PC-3 (cell line): ENCODE data around the gene EPN2.

Experiments
- EZH2 ChIP-seq: fragments of 300-600 bp; sonication (generic); IDR thresholded peaks from one replicate; pipeline ENCODE4 v1.6.1; 2017; ENCODE audit warnings: antibody characterized with exemption, mild to moderate bottlenecking, low read length; ENCODE audit not compliant: unreplicated experiment
- TF ChIP-seq, protein P1 (sequence below): fragments of 300-600 bp; sonication (generic); conservative IDR thresholded peaks from 2 replicates; pipeline ENCODE4 v1.5.1; 2017; ENCODE audit warnings: antibody characterized with exemption, low read depth, mild to moderate bottlenecking, low read length

- TF ChIP-seq, protein P1, sequence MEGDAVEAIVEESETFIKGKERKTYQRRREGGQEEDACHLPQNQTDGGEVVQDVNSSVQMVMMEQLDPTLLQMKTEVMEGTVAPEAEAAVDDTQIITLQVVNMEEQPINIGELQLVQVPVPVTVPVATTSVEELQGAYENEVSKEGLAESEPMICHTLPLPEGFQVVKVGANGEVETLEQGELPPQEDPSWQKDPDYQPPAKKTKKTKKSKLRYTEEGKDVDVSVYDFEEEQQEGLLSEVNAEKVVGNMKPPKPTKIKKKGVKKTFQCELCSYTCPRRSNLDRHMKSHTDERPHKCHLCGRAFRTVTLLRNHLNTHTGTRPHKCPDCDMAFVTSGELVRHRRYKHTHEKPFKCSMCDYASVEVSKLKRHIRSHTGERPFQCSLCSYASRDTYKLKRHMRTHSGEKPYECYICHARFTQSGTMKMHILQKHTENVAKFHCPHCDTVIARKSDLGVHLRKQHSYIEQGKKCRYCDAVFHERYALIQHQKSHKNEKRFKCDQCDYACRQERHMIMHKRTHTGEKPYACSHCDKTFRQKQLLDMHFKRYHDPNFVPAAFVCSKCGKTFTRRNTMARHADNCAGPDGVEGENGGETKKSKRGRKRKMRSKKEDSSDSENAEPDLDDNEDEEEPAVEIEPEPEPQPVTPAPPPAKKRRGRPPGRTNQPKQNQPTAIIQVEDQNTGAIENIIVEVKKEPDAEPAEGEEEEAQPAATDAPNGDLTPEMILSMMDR, result no peak
- TF ChIP-seq EZH2, result no peak
These were observed 28.6 kb downstream of the EPN2 start for GRCh38 chr17:19265755-19266154.
